Neural cell (in vitro differentiated cells): ENCODE data around the gene PPM1H. TPM values are rescaled to one million over a fixed set of nuclear protein-coding genes. Genes with fewer than 3 reads are reported as not detected.

Experiments used
- H2AFZ ChIP-seq: fragments of 200-600, 300-800 bp; sonication (generic), shearing (Covaris generic); 2 replicates; pipeline ENCODE4 v1.6.0; 2014; ENCODE audit warnings: low read depth, mild to moderate bottlenecking, antibody characterized with exemption, low read length, moderate library complexity
- H3F3A ChIP-seq: fragments of 200-600 bp; shearing (Covaris generic); 2 replicates; pipeline ENCODE4 v1.6.1; 2016; ENCODE audit warnings: mild to moderate bottlenecking, moderate library complexity, mixed read lengths, antibody characterized with exemption, low read length; ENCODE audit not compliant: insufficient read depth, poor library complexity, severe bottlenecking
- H3K27ac ChIP-seq: fragments of 200-600, 300-800 bp; sonication (generic), shearing (Covaris generic); 2 replicates; pipeline ENCODE4 v1.5.1; 2014; ENCODE audit warnings: mild to moderate bottlenecking, low read length, moderate library complexity
- H3K27me3 ChIP-seq: fragments of 300-800, 200-600 bp; sonication (generic), shearing (Covaris generic); 2 replicates; pipeline ENCODE4 v1.6.0; 2014; ENCODE audit warnings: mild to moderate bottlenecking, low read depth, low read length, moderate library complexity; ENCODE audit not compliant: insufficient read depth
- H3K36me3 ChIP-seq: fragments of 300-800, 200-600 bp; sonication (generic), shearing (Covaris generic); 2 replicates; pipeline ENCODE4 v1.5.1; 2014; ENCODE audit warnings: mild to moderate bottlenecking, antibody characterized with exemption, low read length, moderate library complexity; ENCODE audit not compliant: insufficient read depth
- H3K4me2 ChIP-seq: fragments of 300-800, 200-600 bp; sonication (generic), shearing (Covaris generic); 2 replicates; pipeline ENCODE4 v1.6.0; 2014; ENCODE audit warnings: mild to moderate bottlenecking, low read length
- H3K4me3 ChIP-seq: fragments of 300-800, 200-600 bp; sonication (generic), shearing (Covaris generic); 2 replicates; pipeline ENCODE4 v1.5.1; 2014; ENCODE audit warnings: mild to moderate bottlenecking, low read length, moderate library complexity
- H3K79me2 ChIP-seq: fragments of 200-600 bp; shearing (Covaris generic); replicated peaks from 2 replicates; pipeline ENCODE4 v1.6.0; 2014; ENCODE audit warnings: mild to moderate bottlenecking, low read length, moderate library complexity; ENCODE audit not compliant: insufficient read depth
- H3K9ac ChIP-seq: fragments of 300-800, 200-600 bp; sonication (generic), shearing (Covaris generic); 2 replicates; pipeline ENCODE4 v1.6.1; 2016; ENCODE audit warnings: mild to moderate bottlenecking, low read length, mixed read lengths
- H3K9me2 ChIP-seq: fragments of 200-600 bp; shearing (Covaris generic); 2 replicates; pipeline ENCODE4 v1.6.1; 2016; ENCODE audit warnings: mild to moderate bottlenecking, low read length, mixed read lengths; ENCODE audit not compliant: insufficient read depth
- H3K9me3 ChIP-seq: fragments of 200-600, 300-800 bp; sonication (generic), shearing (Covaris generic); 2 replicates; pipeline ENCODE4 v1.6.1; 2016; ENCODE audit warnings: mild to moderate bottlenecking, mixed run types, low read length, moderate library complexity, mixed read lengths
- H4K20me1 ChIP-seq: fragments of 200-600 bp; shearing (Covaris generic); 2 replicates; pipeline ENCODE4 v1.6.1; 2016; ENCODE audit warnings: mild to moderate bottlenecking, mixed run types; ENCODE audit not compliant: insufficient read depth
- EP300 ChIP-seq: fragments of 450-650 bp; conservative IDR thresholded peaks from 2 replicates; pipeline ENCODE4 v1.6.1; 2014; ENCODE audit warnings: antibody characterized with exemption, mild to moderate bottlenecking, moderate library complexity; ENCODE audit not compliant: poor library complexity, severe bottlenecking
- EZH2 ChIP-seq: fragments of 200-600, 300-800 bp; shearing (Covaris generic), sonication (generic); IDR thresholded peaks from 2 replicates; pipeline ENCODE4 v1.6.1; 2014; ENCODE audit warnings: antibody characterized with exemption, low read length, borderline replicate concordance, mild to moderate bottlenecking; ENCODE audit not compliant: insufficient read depth, poor library complexity, severe bottlenecking
- MXI1 ChIP-seq: fragments of 450-650 bp; conservative IDR thresholded peaks from 2 replicates; pipeline ENCODE4 v1.6.1; 2014; ENCODE audit warnings: antibody characterized with exemption, mild to moderate bottlenecking; ENCODE audit not compliant: poor library complexity, severe bottlenecking
- POLR2AphosphoS5 ChIP-seq: IDR thresholded peaks from 2 replicates; pipeline ENCODE4 v1.6.1; 2012
- RAD21 ChIP-seq: fragments of 450-650 bp; conservative IDR thresholded peaks from 2 replicates; pipeline ENCODE4 v1.6.1; 2014; ENCODE audit warnings: antibody characterized with exemption, mild to moderate bottlenecking, moderate library complexity
- SMC3 ChIP-seq: fragments of 450-650 bp; conservative IDR thresholded peaks from 2 replicates; pipeline ENCODE4 v1.6.1; 2014; ENCODE audit warnings: antibody characterized with exemption, mild to moderate bottlenecking, moderate library complexity; ENCODE audit not compliant: poor library complexity
- TAF1 ChIP-seq: IDR thresholded peaks from 2 replicates; pipeline ENCODE4 v1.6.1; 2012; ENCODE audit warnings: low read depth
- polyA plus RNA-seq: library from polyadenylated mRNA; depleted of rRNA; stranded (reverse); fragments of >200 nt; gene quantifications from 2 replicates; pipeline ENCODE4 v1.2.3, GENCODE V29; 2014
- TF ChIP-seq, protein P1 (sequence below): IDR thresholded peaks from 2 replicates; pipeline ENCODE4 v1.6.1; 2012; ENCODE audit warnings: borderline replicate concordance
- TF ChIP-seq, protein P2 (sequence below): fragments of 450-650 bp; IDR thresholded peaks from 2 replicates; pipeline ENCODE4 v1.5.1; 2014; ENCODE audit warnings: antibody characterized with exemption, mild to moderate bottlenecking, moderate library complexity; ENCODE audit not compliant: poor library complexity, severe bottlenecking

The PPM1H gene
- polyA plus RNA-seq, 1 donor from 2014 or later = 3.9 TPM

DNA sequence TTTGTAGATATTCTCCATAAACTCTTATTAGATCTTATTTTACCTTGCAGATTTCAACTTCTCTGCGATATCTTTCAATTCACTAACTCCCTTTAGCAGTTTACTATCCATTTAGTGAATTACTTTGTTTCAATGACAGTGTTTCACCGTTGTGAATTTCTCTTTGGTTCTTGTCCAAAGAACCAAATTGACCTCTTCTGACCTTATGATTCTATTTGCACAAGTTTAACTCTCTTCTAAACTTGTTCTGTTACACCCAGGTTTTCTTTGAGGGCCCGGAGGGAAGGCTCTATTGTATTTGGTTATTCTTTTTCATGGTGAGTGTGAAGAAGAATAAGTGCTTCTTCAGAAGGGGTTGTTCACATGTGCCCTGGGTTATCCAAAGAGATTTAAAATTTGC is 281.6 kb downstream of the PPM1H start:
- no peak overlapping the region for H3K27ac ChIP-seq
- no peaks in the 10 kb centered on the region for H3K27me3 ChIP-seq
- TF ChIP-seq EP300 (no peak), POLR2AphosphoS5 (no peak), MXI1 (no peak)
- TF ChIP-seq, protein P1, sequence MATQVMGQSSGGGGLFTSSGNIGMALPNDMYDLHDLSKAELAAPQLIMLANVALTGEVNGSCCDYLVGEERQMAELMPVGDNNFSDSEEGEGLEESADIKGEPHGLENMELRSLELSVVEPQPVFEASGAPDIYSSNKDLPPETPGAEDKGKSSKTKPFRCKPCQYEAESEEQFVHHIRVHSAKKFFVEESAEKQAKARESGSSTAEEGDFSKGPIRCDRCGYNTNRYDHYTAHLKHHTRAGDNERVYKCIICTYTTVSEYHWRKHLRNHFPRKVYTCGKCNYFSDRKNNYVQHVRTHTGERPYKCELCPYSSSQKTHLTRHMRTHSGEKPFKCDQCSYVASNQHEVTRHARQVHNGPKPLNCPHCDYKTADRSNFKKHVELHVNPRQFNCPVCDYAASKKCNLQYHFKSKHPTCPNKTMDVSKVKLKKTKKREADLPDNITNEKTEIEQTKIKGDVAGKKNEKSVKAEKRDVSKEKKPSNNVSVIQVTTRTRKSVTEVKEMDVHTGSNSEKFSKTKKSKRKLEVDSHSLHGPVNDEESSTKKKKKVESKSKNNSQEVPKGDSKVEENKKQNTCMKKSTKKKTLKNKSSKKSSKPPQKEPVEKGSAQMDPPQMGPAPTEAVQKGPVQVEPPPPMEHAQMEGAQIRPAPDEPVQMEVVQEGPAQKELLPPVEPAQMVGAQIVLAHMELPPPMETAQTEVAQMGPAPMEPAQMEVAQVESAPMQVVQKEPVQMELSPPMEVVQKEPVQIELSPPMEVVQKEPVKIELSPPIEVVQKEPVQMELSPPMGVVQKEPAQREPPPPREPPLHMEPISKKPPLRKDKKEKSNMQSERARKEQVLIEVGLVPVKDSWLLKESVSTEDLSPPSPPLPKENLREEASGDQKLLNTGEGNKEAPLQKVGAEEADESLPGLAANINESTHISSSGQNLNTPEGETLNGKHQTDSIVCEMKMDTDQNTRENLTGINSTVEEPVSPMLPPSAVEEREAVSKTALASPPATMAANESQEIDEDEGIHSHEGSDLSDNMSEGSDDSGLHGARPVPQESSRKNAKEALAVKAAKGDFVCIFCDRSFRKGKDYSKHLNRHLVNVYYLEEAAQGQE = no peak
- no peaks in the 10 kb centered on the region for H3K79me2 ChIP-seq
- no peak overlapping the region for H3K4me2 ChIP-seq
- no peaks in the 10 kb centered on the region for H4K20me1 ChIP-seq
- H3F3A ChIP-seq = no peaks in the 10 kb centered on the region
- H3K36me3 ChIP-seq = no peaks in the 10 kb centered on the region
- H3K9ac ChIP-seq = no peak overlapping the region
- no peak overlapping the region for H3K4me3 ChIP-seq
- no peaks in the 10 kb centered on the region for H3K9me3 ChIP-seq
- no peak overlapping the region for H2AFZ ChIP-seq
- no peaks in the 10 kb centered on the region for H3K9me2 ChIP-seq

DNA sequence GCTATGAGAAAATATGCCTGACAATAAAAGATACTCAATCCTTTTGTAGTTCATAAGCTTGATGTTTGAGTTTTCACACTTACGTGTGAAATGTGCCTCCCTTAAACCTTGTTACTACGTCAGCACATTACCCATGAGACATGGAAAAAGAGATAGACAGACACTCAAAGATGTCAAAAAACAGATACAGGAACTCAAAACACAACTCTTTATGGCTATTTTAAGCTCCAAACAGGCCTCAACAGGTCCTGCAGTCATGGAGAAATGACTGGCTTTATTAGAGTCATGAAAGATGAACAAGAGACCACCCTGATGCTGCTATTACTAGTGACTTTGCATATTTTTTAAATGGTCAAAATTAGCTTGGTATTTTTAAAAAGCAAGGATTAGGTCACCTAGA is 283.8 kb downstream of the PPM1H start:
- Histone ChIP-seq H3K9me3 (no peaks in the 10 kb centered on the region), H4K20me1 (no peaks in the 10 kb centered on the region), H3K27me3 (no peaks in the 10 kb centered on the region), H3K4me3 (no peak overlapping the region), H2AFZ (no peak overlapping the region), H3K36me3 (no peaks in the 10 kb centered on the region), H3F3A (no peaks in the 10 kb centered on the region), H3K9ac (no peak overlapping the region), H3K4me2 (no peak overlapping the region), H3K27ac (no peak overlapping the region), H3K9me2 (no peaks in the 10 kb centered on the region), H3K79me2 (no peaks in the 10 kb centered on the region)
- TF ChIP-seq, protein P2, sequence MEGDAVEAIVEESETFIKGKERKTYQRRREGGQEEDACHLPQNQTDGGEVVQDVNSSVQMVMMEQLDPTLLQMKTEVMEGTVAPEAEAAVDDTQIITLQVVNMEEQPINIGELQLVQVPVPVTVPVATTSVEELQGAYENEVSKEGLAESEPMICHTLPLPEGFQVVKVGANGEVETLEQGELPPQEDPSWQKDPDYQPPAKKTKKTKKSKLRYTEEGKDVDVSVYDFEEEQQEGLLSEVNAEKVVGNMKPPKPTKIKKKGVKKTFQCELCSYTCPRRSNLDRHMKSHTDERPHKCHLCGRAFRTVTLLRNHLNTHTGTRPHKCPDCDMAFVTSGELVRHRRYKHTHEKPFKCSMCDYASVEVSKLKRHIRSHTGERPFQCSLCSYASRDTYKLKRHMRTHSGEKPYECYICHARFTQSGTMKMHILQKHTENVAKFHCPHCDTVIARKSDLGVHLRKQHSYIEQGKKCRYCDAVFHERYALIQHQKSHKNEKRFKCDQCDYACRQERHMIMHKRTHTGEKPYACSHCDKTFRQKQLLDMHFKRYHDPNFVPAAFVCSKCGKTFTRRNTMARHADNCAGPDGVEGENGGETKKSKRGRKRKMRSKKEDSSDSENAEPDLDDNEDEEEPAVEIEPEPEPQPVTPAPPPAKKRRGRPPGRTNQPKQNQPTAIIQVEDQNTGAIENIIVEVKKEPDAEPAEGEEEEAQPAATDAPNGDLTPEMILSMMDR = no peak
- TF ChIP-seq TAF1 = no peak
- TF ChIP-seq POLR2AphosphoS5 = no peak
- TF ChIP-seq RAD21 = no peak
- no peak for TF ChIP-seq MXI1
- TF ChIP-seq SMC3 = no peak
- TF ChIP-seq, protein P1 = no peak
- TF ChIP-seq EZH2 = no peak
- no peak for TF ChIP-seq EP300
